ENCODE data around the gene ZYX.
"Not testable (repeated sequence)": the region's sequence is repeated elsewhere in the genome, so short reads cannot be mapped to it uniquely, and the experiment has no call there.

ZYX gene

DNA sequence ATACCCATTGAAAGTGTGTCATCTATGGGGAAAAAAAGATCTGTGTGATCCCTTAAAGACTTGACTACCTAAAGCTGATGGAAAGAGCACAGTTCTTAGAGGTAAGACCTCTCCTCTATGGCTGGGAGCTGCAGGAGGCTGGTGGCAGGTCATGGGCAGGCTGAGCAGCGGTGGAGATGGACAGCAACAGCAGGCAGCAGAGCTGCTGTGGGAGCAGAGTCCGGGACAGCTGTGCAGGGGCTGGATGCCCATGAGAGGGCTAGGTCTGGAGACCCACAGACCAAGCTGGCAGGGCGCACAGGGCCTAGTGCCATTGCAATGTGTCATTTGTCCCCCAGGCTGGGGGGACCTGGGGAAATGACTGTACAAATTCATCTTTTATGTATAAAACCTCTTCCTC is 40.9 kb downstream of the ZYX start:
- no peak for DNase-seq

- not testable (repeated sequence) for DNase-seq
Observed at GRCh38 chr7:143424476-143424875, 43.3 kb downstream of the ZYX start.

GRCh38 chr7:143426479-143427142 is 45.5 kb downstream of the ZYX start:
- DNase-seq, result peak; percentile 34

DNA sequence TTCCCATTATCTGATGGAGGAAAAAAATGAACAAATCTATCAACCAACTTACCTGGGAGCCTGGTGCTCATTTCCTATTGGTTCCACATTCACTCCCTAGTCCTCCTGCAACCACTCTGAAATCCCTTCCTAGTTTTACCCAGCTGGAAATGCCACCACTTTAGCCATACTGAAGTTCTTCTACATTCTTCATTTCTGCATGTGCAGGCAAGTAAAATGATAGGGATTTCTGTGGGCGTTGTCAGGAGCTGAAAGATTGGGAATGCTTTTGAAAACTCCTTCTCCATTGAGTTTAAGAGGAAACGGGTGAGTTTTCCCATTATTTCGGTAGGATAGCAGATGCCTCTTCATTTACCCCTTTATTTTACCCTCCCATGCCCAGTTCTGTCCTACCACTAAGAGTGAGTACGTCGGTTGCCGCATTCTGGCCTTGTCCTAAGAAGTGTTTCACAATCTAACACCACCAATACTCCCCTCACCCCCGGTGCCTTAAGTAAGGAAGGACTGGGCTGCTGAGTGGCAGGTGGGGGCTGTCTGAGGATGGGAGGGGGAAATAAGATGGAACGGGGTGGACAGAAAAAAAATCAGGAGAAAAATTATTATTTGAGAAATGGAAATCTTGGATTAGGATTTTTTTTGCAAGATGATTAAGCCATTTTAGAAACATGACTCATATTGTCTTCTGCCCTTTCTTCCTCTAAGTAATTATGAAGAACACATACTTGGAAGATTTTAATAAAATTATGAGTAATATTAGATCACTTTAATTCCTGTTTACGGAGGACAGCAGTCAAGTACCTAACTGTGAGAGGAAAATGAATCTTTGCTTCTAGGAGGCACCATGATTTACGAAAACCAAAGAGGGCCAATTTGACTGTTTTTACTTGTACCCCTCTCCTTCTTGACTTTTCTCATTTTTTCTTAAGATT is 48.9 kb downstream of the ZYX start:
- no peak for DNase-seq

GRCh38 chr7:143431109-143431508 is 50.0 kb downstream of the ZYX start:
- DNase-seq, result no peak

- DNase-seq, result no peak
Observed at GRCh38 chr7:143433759-143434158, 52.6 kb downstream of the ZYX start.

DNA sequence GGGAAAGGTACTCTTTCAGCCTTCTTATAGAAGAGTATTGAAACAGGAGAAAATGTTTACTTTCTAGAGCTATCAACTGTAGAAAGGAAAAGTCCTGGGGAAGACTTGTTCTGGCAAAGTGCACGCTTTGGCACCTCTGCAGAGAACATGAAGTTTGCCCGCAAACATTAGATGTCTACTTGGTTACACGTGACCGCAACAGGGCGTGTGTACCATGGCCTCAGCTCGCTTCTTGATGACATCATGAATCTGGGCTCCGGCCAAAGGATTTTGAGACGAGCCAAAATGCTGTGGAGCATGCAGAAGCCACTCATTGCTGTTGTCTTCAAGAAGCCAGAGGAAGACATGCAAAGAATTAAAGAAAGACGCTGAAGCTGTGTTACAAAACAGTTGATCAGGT is 53.5 kb downstream of the ZYX start:
- DNase-seq, result no peak

DNA sequence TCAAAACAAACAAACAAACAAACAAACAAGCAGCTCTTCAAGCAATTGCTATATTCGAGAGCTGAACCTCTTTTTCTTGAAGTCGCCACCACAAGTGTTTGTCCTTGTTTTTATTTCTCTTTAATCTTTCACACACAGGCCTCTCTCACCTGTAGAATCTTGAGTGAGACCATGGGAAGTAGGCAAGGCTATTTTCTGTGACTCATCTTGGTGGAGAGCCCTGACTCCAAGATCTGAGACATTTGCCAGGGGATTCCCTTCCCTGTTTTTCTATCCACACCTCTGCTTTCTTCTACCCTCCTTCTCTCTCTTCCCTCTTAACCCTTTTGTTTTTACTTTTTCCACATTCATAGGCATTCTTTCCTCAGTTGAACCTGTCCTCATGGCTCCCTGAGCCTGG is 54.1 kb downstream of the ZYX start:
- DNase-seq, result no peak

- no peak for DNase-seq
Observed at GRCh38 chr7:143436325-143436946, 55.3 kb downstream of the ZYX start.

DNA sequence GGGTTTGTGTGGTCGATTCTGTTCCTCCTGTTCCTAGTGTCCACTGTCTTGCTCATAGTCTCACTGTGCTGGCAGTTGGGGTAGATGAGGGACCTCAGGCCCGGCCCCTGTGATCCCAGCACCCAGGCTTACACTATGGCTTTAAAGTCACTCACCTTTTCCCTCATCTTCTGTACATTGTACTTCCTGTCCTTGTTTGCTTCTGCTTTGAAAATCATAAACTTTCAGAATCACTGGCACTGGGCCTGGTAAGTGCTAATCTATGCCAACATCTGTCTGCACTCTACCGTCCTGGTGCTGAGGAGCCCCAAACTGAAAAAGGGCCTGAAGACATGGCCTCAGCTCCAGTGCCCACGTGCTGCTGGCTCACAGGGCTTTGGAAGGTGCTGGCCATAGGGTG is 56.4 kb downstream of the ZYX start:
- peak; percentile 76 for DNase-seq

DNA sequence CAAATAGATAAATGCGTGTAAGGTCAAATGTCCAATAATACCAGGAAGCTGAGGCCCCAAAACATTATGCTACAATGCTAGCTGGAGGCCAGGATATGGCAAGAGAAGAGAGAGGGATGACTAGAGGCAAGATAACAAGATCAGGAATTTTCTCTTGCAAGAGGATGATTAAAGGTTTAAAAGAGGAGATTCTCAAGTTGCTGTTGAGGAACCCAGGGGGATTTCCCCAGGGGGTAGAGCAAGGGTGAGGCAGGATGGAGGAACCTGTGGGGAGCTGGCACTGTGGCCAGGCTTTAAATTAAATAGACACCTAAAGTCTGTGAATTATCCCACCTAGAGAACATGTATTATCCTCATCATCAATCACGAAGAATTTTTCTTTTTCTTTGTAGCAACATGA is 58.7 kb downstream of the ZYX start:
- no peak for DNase-seq

Data from hematopoietic multipotent progenitor cell treated with erythropoietin and hydrocortisone succinate and interleukin-3 and kit ligand, for 4 days (in vitro differentiated cells).